ENCODE results near the gene RER1.

GRCh38 chr1:2399890-2400575 is 8.4 kb downstream of the RER1 start:
- no peak for TF ChIP-seq CTCF (conservative IDR thresholded peaks at IDR 0.05 in 1 of 2, IDR thresholded peaks at IDR 0.05 in 1 of 2; ENCODE audit: extremely low read depth in 1 of 2, insufficient read depth in 1 of 2, low read depth in 1 of 2, low read length in 2 of 2)
- TF ChIP-seq EZH2 (IDR thresholded peaks at IDR 0.05; ENCODE audit: borderline replicate concordance, low read length) = no peak
